NCI-H2081 (cell line): ENCODE results near the gene LRIG3.
"Not testable (repeated sequence)": the region's sequence is repeated elsewhere in the genome, so short reads cannot be mapped to it uniquely, and the experiment has no call there.

ENCODE experiments used
- DNase-seq, 2 experiments: peaks; one replicate each; lab custom pipeline; 2025; lab: John Stamatoyannopoulos, UW

Gene LRIG3

GRCh38 chr12:58855630-58856029, 64.7 kb downstream of the LRIG3 start:
- DNase-seq, result not testable (repeated sequence)

- DNase-seq, result no peak
These were observed 69.5 kb downstream of the LRIG3 start for GRCh38 chr12:58850826-58851225.

- DNase-seq, result peak; percentile 16 to 55
These were observed 72.3 kb downstream of the LRIG3 start for GRCh38 chr12:58847901-58848600.

GRCh38 chr12:58844161-58844560, 76.1 kb downstream of the LRIG3 start:
- DNase-seq, result no peak

GRCh38 chr12:58841058-58841798, 79.1 kb downstream of the LRIG3 start:
- no peak for DNase-seq

- peak; percentile 32 to 64 for DNase-seq
These were observed 86.5 kb downstream of the LRIG3 start for GRCh38 chr12:58833853-58834252.

GRCh38 chr12:58832920-58833319, 87.4 kb downstream of the LRIG3 start:
- DNase-seq, result no peak
